ENCODE measurements around the gene MBD5. TPM values are rescaled to one million over a fixed set of nuclear protein-coding genes. Genes with fewer than 3 reads are reported as not detected.

MBD5 gene
- total and polyA plus RNA-seq, 2 of the 4 experiments (the other 2 are of a cell fraction), result 9.8 to 14.2 TPM

- intact Hi-C loops (cut with micrococcal nuclease) (loop anchor here (5.0 kb wide), 1 partner anchor 463 kb away; no protein-coding TSS in a partner anchor), in situ Hi-C loops (cut with MboI; ENCODE audit: low sequenced_read_pairs) (no loop called here), dilution Hi-C loops (cut with HindIII; ENCODE audit: low sequenced_read_pairs, unreplicated experiment) (no loop called here)
- Histone ChIP-seq H3K4me2 (ENCODE audit: low read depth, low read length) (no peak overlapping the region), H2BK15ac (ENCODE audit: low read depth, low read length) (no peak overlapping the region), H3K9me1 (ENCODE audit: insufficient read depth, low read length) (no peaks in the 10 kb centered on the region), H3K9ac (ENCODE audit: low read depth, low read length) (no peak overlapping the region), H3K79me1 (ENCODE audit: low read depth in 1 of 2, low read length in 2 of 2) (no peaks in the 10 kb centered on the region), H2BK120ac (ENCODE audit: low read depth, low read length) (no peak overlapping the region), H3K18ac (ENCODE audit: low read depth, low read length) (no peak overlapping the region), H3K4me3 (ENCODE audit: insufficient read depth, low read depth, low read length) (no peak overlapping the region), H3K23ac (ENCODE audit: low read depth, low read length) (no peak overlapping the region), H3K56ac (ENCODE audit: extremely low read depth, insufficient read depth, low read length) (no peak overlapping the region), H4K20me1 (ENCODE audit: insufficient read depth, low read length) (no peaks in the 10 kb centered on the region; the same call in 1 of the 2 replicates), H4K91ac (ENCODE audit: insufficient read depth, low read depth, low read length) (no peak overlapping the region), H3K14ac (replicated peaks; ENCODE audit: low read depth, low read length) (no peak overlapping the region), H2BK5ac (ENCODE audit: low read depth, low read length, poor library complexity, severe bottlenecking) (no peak overlapping the region), H2AK9ac (replicated peaks; ENCODE audit: low read depth, low read length, poor library complexity) (no peak overlapping the region), H3K27me3 (ENCODE audit: control insufficient read depth, insufficient read depth, low read length) (no peaks in the 10 kb centered on the region), H2AFZ (replicated peaks; ENCODE audit: low read length, poor library complexity) (no peak overlapping the region), H3K9me3 (ENCODE audit: control insufficient read depth, insufficient read depth, low read length) (no peaks in the 10 kb centered on the region), H3K4me1 (ENCODE audit: control insufficient read depth, insufficient read depth, low read length) (no peaks in the 10 kb centered on the region), H4K5ac (ENCODE audit: low read depth, low read length) (no peak overlapping the region), H4K8ac (ENCODE audit: low read depth in 2 of 2, low read length in 2 of 2) (no peak overlapping the region), H2AK5ac (ENCODE audit: low read depth, low read length) (no peak overlapping the region), H2BK20ac (ENCODE audit: low read depth, low read length) (no peak overlapping the region), H3K36me3 (ENCODE audit: control insufficient read depth, insufficient read depth, low read length) (no peaks in the 10 kb centered on the region), H3K27ac (ENCODE audit: insufficient read depth, low read length) (no peak overlapping the region), H3K4ac (ENCODE audit: low read depth, low read length) (no peak overlapping the region)
- BruUV-seq (replicated peaks), result no TSS peak
- ChIA-PET POLR2A (ENCODE audit: unreplicated experiment) (no interaction called here), CTCF (interaction anchor here (1.7 kb wide), 1 partner anchor 20 kb away, joined by 5 read pairs; no protein-coding TSS in a partner anchor)
- WGBS, 2 experiments (ENCODE audit: extremely low coverage in 2 of 2, insufficient read length in 1 of 2), result 73% methylated on average over 3 of the region's 8 CpGs; no CpG with 5 or more reads in 1 of the 2 experiments
- TF ChIP-seq MAZ (IDR thresholded peaks at IDR 0.05; ENCODE audit: borderline replicate concordance, low read depth, low read length), result no peak
- no peak for TF ChIP-seq BHLHE40 (IDR thresholded peaks at IDR 0.05; ENCODE audit: low read depth, low read length)
- no peak for TF ChIP-seq FOS (IDR thresholded peaks at IDR 0.05; ENCODE audit: low read depth, low read length)
- no peak for TF ChIP-seq RFX5 (IDR thresholded peaks at IDR 0.05; ENCODE audit: low read depth, low read length)
- TF ChIP-seq NFE2L2 (IDR thresholded peaks at IDR 0.05; ENCODE audit: low read depth, low read length), result no peak
- no peak for TF ChIP-seq POLR2A (IDR thresholded peaks at IDR 0.05; ENCODE audit: low read depth, low read length)
- TF ChIP-seq RAD21 (IDR thresholded peaks at IDR 0.05; ENCODE audit: low read length), result no peak
- no peak for TF ChIP-seq RCOR1 (IDR thresholded peaks at IDR 0.05; ENCODE audit: insufficient replicate concordance, low read length)
- no peak for TF ChIP-seq MAFK (IDR thresholded peaks at IDR 0.05; ENCODE audit: low read depth, low read length)
- no peak for TF ChIP-seq ELK1 (IDR thresholded peaks at IDR 0.05; ENCODE audit: borderline replicate concordance, low read depth, low read length)
- TF ChIP-seq CHD1 (IDR thresholded peaks at IDR 0.05; ENCODE audit: low read depth, low read length), result no peak
- TF ChIP-seq USF2 (IDR thresholded peaks at IDR 0.05; ENCODE audit: low read depth, low read length), result no peak
- no peak for TF ChIP-seq CEBPB (IDR thresholded peaks at IDR 0.05; ENCODE audit: low read depth, low read length)
- TF ChIP-seq SMC3 (IDR thresholded peaks at IDR 0.05; ENCODE audit: low read depth, low read length), result no peak
- TF ChIP-seq MXI1 (IDR thresholded peaks at IDR 0.05; ENCODE audit: borderline replicate concordance, low read depth, low read length), result no peak
- no peak for DNase-seq
- no peak for ATAC-seq (ENCODE audit: low read depth)
Observed at GRCh38 chr2:148529745-148530144, 508.9 kb downstream of the MBD5 start.

Measured in IMR-90 (cell line).